ENCODE results near the gene ALOX12.
A peak's percentile ranks its signal among the peaks of the same experiment; 100 is the strongest.
"Not testable (repeated sequence)": the region's sequence is repeated elsewhere in the genome, so short reads cannot be mapped to it uniquely, and the experiment has no call there.

Gene ALOX12, protein sequence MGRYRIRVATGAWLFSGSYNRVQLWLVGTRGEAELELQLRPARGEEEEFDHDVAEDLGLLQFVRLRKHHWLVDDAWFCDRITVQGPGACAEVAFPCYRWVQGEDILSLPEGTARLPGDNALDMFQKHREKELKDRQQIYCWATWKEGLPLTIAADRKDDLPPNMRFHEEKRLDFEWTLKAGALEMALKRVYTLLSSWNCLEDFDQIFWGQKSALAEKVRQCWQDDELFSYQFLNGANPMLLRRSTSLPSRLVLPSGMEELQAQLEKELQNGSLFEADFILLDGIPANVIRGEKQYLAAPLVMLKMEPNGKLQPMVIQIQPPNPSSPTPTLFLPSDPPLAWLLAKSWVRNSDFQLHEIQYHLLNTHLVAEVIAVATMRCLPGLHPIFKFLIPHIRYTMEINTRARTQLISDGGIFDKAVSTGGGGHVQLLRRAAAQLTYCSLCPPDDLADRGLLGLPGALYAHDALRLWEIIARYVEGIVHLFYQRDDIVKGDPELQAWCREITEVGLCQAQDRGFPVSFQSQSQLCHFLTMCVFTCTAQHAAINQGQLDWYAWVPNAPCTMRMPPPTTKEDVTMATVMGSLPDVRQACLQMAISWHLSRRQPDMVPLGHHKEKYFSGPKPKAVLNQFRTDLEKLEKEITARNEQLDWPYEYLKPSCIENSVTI

DNA sequence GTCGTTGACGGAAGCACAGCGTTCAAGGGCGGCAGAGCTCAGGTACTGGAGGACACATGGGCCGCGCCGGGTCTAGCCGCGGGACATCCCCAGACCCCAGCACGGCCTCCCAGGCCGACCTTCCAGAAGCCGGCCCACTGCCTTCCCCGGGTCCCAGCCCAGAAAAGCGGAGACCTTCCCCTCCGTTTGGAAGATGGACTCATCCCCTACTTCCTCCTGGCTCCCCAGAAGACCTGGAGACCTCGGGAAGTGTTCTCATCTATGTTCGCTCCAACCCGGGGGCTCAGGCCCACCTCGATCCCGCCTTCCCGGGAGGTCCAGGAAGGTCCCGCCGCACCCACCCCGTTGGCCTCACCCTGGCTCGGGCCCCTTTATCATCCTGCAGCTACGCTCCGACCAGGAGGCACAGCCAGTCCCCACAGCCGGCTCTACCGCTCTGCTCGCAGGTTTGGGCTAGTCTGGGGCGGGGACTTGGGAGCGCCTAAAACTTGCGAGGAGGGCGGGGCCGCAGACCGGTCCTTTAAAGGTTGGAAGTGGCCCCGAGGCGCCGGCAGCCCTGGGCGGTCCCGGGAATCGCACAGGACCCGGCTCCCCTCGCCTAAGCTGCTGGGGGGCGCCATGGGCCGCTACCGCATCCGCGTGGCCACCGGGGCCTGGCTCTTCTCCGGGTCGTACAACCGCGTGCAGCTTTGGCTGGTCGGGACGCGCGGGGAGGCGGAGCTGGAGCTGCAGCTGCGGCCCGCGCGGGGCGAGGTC is at the start of gene ALOX12:
ALOX12 (plus strand) TSS at position 550 of the 756 bp plus-strand sequence; CDS start at position 619, 69 bp downstream.
- no peak for DNase-seq

DNA sequence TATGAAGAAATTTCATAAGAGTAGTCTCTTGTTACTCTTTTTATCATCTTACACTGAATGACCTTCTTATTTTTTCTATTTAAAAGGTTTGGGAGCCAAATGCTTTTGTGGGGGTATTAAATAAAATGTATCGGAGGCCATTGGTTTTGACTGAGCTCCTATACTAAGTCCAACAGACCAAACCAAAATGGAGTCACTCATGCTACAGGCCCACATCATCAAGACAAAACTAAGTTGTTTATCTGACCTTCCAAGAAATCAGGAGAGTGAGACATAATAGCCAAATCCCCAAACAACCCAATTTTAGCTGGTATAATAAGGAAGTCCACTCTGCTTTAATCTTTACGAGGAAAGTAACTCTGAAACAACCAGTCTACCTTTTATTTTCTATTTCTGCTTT is 48.1 kb upstream of the ALOX12 start:
- DNase-seq: no peak

DNA sequence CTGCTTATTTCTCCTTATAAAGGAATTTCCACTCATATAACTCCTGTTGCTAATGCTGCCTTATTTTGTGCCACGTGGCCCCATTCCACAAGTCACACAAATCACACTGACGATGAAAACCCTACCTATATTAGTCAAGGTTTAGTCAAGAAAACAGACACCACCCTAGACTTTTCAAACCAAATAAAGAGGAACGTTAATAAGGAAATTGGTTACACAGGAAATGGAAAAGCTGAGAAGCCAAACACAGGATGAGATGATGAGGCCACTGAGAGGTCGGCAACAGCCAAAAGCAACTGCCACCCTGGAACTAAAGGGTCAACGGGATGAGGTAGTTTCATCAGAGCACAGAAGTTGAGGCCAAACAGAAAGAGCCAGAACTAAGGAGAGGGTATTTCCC is 47.3 kb upstream of the ALOX12 start:
- peak in 1 of 2 donors; percentile 13 for DNase-seq

DNA sequence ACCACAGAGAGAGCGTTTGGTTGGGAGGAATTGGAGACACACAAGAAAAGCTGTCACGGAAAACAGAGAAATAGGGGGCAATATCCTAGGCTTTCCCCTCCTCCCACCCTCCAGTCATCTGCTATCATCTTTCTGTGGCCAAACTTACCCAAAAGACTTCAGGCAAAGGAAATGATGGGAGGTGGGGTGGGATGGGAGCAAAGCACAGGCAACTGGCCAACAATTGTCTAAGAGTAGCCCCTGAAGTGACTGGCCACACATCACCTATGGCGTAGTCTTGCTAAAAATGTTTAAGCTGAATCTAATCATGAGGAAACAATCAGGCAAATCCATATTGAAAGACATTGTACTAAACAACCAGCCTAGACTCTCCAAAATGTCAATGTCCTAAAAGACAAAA is 46.9 kb upstream of the ALOX12 start:
- no peak for DNase-seq

DNA sequence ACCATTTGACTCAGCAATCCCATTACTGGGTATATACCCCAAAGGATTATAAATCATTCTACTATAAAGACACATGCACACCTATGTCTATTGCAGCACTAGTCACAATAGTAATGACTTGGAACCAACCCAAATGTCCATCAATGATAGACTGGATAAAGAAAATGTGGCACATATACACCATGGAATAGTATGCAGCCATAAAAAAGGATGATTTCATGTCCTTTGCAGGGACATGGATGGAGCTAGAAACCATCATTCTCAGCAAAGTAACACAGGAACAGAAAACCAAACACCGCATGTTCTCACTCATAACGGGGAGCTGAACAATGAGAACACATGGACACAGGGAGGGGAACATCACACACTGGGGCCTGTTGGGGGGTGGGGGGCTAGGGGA is 44.9 kb upstream of the ALOX12 start:
- DNase-seq: not testable (repeated sequence)

DNA sequence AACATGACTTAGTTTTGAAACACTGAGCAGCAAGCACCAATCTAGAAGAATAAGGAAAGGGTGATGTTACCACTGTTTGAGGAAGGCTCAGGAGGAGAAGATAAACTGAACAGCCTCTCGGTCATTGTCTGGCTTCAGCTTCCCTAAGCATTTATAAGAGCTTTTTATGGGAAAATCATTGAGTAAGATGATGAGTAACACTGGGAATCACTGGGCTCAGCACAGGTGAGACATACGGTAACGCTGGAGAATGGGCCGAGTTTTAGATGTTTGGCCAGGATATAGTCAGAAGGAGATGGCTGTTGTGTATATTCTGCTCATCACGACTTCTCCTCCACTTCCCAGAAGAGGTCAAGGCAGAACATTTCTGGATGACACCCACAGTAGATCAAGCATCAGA is 42.2 kb upstream of the ALOX12 start:
- DNase-seq: no peak

DNA sequence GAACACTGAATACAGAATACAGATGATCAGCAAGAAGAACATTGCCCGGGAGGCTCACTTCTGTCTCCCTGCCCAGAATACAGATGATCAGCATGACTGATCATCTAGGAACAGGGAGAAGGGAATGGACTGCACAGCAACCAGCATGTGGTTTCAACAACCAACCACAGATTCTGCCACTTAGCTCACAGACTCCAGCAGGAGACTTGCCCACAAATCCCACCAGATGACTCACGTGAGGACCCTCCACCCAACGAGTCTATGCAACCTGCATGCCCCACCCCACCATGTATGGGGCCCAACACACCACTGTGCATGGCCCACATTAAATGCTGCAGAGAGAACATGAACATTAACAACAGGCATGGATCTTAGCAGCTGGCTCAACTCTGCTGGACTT is 36.1 kb upstream of the ALOX12 start:
- DNase-seq: no peak

DNA sequence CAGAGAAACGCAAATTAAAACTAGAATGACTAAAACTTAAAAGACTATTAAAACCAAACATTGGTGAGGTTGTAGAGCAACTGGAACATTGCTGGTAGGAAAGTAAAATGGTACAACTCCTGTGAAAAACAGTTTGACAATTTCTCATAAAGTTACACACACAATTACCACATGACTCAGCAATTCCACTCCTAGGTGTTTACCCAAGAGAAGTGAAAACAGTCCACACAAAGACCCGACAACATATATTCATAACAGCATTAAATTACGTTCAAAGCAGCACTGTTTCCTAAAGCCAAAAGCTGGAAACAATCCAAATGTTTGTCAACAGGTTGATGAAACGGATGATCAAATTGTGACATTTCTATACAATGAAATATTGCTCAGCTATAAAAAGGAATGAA is 26.5 kb upstream of the ALOX12 start:
- no peak for DNase-seq

DNA sequence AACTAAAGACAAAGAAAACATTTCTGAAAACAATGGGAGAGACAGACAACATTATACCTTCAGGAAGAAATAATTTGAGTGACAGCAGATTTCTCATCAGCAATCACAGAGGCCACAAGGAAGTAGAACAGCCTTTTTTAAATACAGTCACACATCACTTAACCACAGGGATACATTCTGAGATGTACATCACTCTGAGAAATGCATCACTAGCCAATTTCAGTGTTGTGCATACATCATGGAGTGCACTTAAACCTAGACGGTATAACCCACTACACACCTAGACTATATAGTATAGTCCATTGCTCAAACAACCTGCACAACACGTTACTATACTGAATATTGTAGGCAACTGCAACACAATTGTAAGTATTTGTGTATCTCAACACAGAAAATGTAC is 24.9 kb upstream of the ALOX12 start:
- no peak for DNase-seq

DNA sequence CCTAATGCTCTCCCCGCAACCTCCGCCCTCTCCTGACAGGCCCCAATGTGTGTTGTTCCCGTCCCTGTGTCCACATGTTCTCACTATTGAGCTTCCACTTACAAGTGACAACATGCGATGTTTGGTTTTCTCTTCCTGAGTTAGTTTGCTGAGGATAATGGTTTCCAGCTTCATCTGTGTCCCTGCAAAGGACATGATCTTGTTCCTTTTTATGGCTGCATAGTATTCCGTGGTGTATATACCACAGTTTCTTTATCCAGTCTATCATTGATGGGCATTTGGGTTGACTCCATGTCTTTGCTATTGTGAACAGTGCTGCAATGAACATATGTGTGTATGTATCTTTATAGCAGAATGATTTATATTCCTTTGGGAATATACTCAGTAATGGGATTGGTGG is 16.4 kb upstream of the ALOX12 start:
- DNase-seq: not testable (repeated sequence)

DNA sequence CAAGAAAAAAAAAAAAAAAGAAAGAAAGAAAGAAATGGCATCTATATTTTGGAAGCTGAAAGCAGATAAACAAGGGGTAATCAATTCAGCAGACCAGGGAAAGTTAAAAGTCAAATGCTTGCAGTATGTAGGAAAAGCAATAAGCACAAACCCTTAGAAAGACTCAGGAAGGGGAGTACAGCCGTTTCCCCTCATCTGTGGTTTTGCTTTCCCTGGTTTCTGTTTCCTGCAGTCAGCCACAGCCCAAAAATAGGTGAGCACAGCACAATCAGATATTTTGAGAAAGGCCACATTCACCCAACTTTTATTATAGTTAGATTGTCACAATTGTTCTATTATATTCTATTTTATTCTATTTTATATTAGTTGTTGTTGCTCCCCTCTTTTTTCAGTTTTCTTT is 14.4 kb upstream of the ALOX12 start:
- DNase-seq: no peak

DNA sequence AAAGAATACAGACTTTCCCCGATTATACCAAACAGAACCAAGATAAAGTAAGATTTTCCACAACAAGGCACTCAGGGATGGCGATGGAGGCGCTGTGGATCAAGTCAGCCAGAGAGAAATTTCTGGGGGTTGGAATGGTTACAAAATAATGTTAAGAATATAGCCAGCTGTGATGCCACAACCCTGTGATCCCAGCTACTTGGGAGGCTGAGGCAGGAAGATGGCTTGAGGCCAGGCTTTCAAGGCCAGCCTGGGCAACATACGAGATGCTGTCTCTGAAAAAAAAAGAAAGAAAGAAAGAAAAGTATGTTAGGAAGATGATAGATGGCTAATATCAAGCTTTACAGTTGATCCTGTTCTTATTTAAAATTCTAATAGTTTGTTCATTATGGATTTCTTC is 10.6 kb upstream of the ALOX12 start:
- no peak for DNase-seq

DNA sequence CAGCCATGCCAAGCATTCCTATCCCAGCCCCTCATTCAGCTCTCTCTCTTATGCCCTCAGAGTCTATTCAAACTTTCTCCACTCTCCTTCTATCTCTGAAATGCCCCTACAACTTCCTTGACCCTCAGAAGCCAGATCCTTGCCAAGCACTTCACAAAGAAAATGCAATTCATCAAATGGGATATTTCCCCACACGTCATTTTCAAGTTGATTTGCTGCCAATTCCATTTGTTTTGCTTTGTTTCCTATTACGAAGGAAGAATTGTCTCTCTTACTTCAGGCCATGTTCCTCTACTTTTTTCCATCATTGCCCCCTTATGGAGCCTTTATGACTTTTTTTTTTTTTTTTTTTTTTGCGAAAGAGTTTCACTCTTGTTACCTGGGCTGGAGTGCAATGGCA is 9.2 kb upstream of the ALOX12 start:
- no peak for DNase-seq

DNA sequence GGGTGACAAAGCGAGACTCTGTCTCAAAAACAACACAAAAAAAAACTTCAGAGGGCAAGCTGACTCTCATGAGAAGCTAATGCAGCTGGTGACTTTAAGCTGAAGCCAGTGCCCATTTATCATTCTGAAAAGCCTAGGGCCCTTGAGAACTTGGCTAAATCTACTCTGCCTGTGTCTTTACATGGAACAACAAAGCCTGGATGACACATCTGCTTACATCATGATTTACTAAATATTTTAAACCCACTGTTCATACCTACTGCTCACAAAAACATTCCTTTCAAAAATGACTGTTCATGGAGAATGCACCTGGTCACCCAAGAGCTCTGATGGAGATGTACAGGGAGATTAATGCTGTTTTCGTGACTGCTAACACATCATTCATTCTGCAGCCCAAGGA is 6.1 kb upstream of the ALOX12 start:
- no peak for DNase-seq

DNA sequence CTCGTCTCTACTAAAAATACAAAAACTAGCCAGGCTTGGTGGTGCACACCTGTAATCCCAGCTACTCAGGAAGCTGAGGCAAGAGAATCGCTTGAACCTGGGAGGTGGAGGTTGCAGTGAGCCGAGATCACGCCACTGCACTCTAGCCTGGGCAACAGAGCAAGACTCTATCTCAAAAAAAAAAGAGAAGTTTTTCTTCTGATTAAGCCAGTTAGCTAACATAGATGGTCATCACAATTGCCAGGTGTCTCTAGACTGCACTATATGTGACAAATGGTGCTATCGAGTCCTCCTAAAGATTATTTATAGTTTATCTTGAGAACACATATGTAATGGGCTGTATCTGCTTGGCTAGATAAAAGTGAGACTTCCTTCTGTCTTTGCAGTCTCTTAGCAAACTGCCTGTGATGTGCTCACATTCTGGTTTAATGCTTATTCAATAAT is 2.2 kb upstream of the ALOX12 start:
- DNase-seq: not testable (repeated sequence)

DNA sequence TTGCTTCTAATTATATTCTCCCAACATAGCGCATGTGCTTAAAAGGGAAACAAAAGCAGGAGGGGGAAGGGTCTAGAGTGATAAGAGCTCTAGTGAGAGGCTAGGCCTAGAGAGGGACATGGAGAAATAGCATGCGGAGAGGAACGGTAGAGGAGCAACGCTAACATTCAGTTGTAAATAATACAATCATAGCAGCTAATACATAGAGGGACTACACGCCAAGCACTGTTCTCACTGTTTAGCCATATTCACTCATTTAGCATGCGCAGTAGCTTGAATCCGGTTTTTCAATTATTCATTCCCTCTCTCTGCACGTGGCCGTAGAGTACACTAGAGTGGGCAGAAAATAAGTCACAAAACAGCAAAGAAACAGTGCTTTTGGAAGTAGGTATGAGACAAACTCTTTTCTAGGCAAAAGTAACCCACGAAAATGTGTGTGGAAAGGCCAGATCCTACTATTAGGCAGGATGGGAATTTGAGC is 1.7 kb upstream of the ALOX12 start:
- no peak for DNase-seq

DNA sequence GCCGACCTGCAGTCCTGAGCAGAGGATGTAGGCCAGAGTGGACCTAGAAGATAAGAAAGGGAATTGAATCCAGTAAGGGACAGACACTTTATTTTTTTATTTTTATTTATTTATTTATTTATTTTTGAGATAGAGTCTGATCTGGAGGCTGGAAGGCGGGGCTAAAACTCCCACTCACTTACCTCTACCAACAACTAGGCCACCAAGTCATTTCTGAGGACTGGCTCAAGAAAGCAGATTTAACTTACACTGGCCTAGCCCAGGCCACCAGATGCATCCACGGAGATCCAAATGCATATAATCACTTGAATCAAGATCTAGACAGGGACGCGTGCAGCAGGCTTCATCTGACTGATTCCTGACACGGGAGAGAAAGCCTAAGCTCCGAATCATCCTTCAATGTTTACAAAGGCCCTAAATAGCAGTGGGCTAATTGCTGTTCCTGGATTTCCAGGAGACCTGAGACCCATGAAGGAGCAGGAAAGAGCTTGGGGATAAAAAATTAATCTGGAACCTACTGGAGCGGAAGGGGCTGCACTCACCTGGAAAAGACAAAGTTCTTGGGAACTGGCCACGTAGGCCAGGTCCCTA is 1.1 kb upstream of the ALOX12 start:
- no peak for DNase-seq

DNA sequence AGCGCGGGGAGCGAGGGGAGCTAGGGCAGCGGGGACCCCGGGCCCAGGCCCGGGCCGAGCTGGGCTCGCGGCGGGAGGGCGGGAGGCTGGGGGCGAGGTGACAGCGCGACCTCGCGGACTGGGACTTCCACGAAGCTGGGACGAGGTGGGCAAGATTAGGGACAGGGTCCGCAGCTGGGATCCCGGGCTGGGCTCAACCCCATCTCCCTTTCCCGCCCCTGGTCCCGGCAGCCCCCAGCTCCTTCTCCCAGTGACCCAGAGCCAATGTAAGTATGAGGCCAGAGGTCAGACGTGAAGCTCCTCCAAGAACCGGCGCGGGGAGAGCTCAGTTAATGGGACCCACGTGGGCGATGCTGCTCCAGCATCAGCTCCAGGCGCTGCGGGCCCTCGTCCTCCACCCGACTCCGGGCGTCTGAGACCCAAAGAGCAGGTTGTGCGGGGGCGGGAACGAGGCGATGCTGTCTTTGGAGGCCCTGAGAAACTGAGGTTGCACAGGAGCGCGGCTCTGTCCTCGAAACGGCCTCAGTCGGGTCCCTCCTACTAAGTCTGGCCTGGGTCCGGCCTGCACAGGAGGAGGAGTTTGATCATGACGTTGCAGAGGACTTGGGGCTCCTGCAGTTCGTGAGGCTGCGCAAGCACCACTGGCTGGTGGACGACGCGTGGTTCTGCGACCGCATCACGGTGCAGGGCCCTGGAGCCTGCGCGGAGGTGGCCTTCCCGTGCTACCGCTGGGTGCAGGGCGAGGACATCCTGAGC is 585 bp downstream of the ALOX12 start:
- DNase-seq: no peak

DNA sequence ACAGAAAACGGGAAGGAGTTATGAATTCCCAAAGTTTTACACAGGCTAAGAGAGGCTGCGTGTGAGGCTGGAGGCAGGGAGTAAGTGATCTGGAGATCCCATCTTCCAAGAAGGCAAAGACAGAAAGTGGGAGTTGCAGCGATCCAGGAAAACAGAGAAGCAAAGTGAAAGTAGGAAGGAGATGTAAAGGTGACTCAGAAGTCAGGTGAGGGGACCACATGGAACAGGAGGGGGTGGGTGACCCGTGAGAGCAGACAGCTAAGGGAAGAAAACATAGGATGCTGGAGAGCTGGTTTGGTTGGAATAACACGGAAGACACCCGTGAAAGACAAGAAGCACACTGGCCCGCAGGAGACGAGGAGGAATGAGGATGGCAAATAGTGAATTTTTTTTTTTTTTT is 1.3 kb downstream of the ALOX12 start:
- no peak for DNase-seq

DNA sequence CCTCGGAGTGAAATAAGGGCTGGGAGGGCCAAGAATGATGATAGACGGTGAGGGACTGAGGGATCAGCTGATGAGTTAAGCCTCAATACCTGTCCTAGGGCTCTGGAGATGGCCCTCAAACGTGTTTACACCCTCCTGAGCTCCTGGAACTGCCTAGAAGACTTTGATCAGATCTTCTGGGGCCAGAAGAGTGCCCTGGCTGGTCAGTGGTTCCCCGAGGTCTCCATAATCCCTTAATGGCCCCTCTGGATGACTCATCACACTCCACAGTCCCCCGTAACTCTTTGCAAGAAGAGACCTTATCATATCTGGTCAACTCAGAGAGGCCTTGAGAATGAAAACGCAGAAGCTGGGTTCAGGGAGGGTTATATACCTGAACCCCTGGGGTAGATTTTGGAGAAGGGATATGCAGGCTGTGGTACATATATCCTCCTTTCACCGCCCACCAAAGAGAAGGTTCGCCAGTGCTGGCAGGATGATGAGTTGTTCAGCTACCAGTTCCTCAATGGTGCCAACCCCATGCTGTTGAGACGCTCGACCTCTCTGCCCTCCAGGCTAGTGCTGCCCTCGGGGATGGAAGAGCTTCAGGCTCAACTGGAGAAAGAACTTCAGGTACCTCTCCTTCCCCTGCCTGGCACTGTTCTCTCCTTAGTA is 3.1 kb downstream of the ALOX12 start:
- DNase-seq: no peak

DNA sequence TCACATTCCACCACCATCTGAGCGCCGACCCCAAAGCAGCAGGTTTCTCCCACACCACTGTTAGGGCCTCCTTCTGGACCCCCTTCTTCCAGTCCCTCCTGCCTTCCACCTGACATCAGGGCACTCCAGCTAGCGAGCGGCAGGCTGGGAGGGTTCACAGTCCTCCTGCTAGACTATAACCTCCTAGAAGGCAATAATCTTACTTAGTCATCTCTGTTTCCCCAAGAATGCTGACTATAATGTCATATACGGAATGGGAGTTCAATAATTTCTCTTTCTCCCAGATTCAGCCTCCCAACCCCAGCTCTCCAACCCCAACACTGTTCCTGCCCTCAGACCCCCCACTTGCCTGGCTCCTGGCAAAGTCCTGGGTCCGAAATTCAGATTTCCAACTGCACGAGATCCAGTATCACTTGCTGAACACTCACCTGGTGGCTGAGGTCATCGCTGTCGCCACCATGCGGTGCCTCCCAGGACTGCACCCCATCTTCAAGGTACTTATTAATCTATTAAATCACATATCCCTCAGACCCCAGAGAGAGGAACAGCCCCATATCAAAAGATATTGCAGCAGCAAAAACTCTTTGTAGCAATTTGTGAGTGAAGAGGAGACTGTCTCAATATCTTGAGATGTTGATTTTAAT is 5.6 kb downstream of the ALOX12 start:
- DNase-seq: peak; percentile 33 to 54

All from CD4-positive, alpha-beta T cell treated with Interleukin-4 for 1 hour (primary cell).